ENCODE data around the gene LRRK2.

Gene LRRK2

DNA sequence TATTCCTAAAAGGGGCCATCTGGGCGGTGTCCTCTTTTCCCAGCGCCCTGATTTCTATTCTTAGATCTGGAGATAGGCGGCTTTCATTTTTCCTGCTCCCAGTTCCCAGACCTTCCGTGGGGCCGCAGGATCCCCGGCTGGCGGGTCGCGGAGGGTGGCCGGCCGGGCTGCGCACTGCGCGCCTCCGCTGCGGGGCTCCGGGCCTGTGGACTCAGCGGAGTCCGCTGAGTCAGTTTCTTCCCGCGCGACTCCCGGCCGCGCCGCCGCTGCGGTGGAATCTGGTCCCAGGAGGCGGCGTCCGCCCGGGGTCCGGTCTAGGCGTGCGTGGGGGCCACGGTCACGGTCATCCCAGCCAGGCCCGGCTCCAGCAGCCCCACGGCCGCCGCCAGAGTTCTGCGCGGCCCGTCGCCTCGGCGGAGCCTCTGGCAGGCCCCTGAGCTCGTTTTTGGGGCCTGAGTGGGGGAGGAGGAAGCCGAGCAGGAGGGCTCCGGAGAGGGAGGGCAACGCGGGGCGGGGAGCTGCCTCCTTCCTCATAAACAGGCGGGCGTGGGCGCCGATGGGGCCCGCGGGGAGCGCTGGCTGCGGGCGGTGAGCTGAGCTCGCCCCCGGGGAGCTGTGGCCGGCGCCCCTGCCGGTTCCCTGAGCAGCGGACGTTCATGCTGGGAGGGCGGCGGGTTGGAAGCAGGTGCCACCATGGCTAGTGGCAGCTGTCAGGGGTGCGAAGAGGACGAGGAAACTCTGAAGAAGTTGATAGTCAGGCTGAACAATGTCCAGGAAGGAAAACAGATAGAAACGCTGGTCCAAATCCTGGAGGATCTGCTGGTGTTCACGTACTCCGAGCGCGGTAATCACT lies at the start of gene LRRK2:
TSS of gene LRRK2 (plus strand) at position 559 of the 853 bp plus-strand sequence. CDS start at position 694, 135 bp downstream.
- Histone ChIP-seq H3F3A (ENCODE audit: insufficient read depth, low read length) (no peaks in the 10 kb centered on the region), H3K4me3 (ENCODE audit: low read length) (peak within 1 kb of the TSS; percentile 39), H3K4me2 (ENCODE audit: low read depth, low read length) (peak within 1 kb of the TSS; percentile 47), H3K27me3 (replicated peaks; ENCODE audit: insufficient read depth, low read length) (no peaks in the 10 kb centered on the region), H3K27ac (ENCODE audit: low read length) (no peak within 1 kb of the TSS), H3K36me3 (replicated peaks; ENCODE audit: insufficient read depth, low read length) (no peaks in the 10 kb centered on the region), H2AFZ (ENCODE audit: low read length) (peak within 1 kb of the TSS; percentile 42; the same call in 1 of the 2 replicates), H3K9me3 (replicated peaks; ENCODE audit: insufficient read depth, low read length) (no peaks in the 10 kb centered on the region), H3K9ac (ENCODE audit: low read length) (no peak within 1 kb of the TSS; the same call in 1 of the 2 replicates), H3K4me1 (ENCODE audit: low read length) (no peaks in the 10 kb centered on the region; the same call in 1 of the 2 replicates), H3K9me2 (replicated peaks; ENCODE audit: insufficient read depth, low read length) (no peaks in the 10 kb centered on the region), H4K20me1 (ENCODE audit: insufficient read depth, low read length) (no peaks in the 10 kb centered on the region), H3K79me2 (ENCODE audit: low read length) (no peaks in the 10 kb centered on the region)
- TF ChIP-seq EZH2phosphoT487 (IDR thresholded peaks at IDR 0.05; ENCODE audit: low read length) (no peak), EZH2 (optimal IDR thresholded peaks at IDR 0.05; ENCODE audit: low read depth, low read length) (no peak), CTCF (IDR thresholded peaks at IDR 0.05; ENCODE audit: low read length) (no peak)
- DNase-seq: no peak

DNA sequence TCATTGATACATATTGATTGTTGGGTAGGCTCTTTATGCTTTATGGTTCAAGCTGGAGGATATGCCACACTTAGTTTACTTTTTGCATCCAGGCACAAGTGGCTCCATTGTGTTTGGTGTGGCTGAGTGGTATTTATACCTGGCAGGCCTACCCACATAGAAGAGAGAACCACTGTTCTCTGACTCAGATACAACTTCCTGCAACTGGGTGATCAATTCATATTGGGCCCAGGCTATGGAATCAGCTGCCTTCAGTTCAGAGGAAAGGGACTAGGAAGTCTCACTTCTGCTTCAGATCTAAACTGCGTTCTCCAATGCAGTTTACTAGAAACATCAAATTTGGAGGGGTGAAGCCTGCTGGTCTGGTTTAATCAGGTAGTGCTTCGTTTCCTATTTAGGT lies 49.8 kb upstream of the LRRK2 start:
- Histone ChIP-seq H3K27ac (ENCODE audit: low read length) (no peak overlapping the region), H3K9me2 (replicated peaks; ENCODE audit: insufficient read depth, low read length) (no peaks in the 10 kb centered on the region), H3K4me2 (ENCODE audit: low read depth, low read length) (no peak overlapping the region), H2AFZ (ENCODE audit: low read length) (no peak overlapping the region), H3K9ac (ENCODE audit: low read length) (no peak overlapping the region), H4K20me1 (ENCODE audit: insufficient read depth, low read length) (no peaks in the 10 kb centered on the region), H3K79me2 (ENCODE audit: low read length) (no peaks in the 10 kb centered on the region), H3K9me3 (replicated peaks; ENCODE audit: insufficient read depth, low read length) (no peaks in the 10 kb centered on the region), H3F3A (ENCODE audit: insufficient read depth, low read length) (no peaks in the 10 kb centered on the region), H3K4me1 (ENCODE audit: low read length) (no peaks in the 10 kb centered on the region), H3K36me3 (replicated peaks; ENCODE audit: insufficient read depth, low read length) (no peaks in the 10 kb centered on the region), H3K4me3 (ENCODE audit: low read length) (no peak overlapping the region), H3K27me3 (replicated peaks; ENCODE audit: insufficient read depth, low read length) (peaks cover 42% of the 10 kb centered on the region)
- no peak for DNase-seq
- TF ChIP-seq EZH2 (optimal IDR thresholded peaks at IDR 0.05; ENCODE audit: low read depth, low read length) (no peak), EZH2phosphoT487 (IDR thresholded peaks at IDR 0.05; ENCODE audit: low read length) (no peak), CTCF (IDR thresholded peaks at IDR 0.05; ENCODE audit: low read length) (no peak)

GRCh38 chr12:40175489-40175888 lies 49.3 kb upstream of the LRRK2 start:
- Histone ChIP-seq H3K79me2 (ENCODE audit: low read length) (no peaks in the 10 kb centered on the region), H3K27me3 (replicated peaks; ENCODE audit: insufficient read depth, low read length) (peaks cover 38% of the 10 kb centered on the region), H3K9me3 (replicated peaks; ENCODE audit: insufficient read depth, low read length) (no peaks in the 10 kb centered on the region), H3K4me1 (ENCODE audit: low read length) (no peaks in the 10 kb centered on the region), H4K20me1 (ENCODE audit: insufficient read depth, low read length) (no peaks in the 10 kb centered on the region), H2AFZ (ENCODE audit: low read length) (no peak overlapping the region), H3F3A (ENCODE audit: insufficient read depth, low read length) (no peaks in the 10 kb centered on the region), H3K4me2 (ENCODE audit: low read depth, low read length) (no peak overlapping the region), H3K36me3 (replicated peaks; ENCODE audit: insufficient read depth, low read length) (no peaks in the 10 kb centered on the region), H3K4me3 (ENCODE audit: low read length) (no peak overlapping the region), H3K9me2 (replicated peaks; ENCODE audit: insufficient read depth, low read length) (no peaks in the 10 kb centered on the region), H3K9ac (ENCODE audit: low read length) (no peak overlapping the region), H3K27ac (ENCODE audit: low read length) (no peak overlapping the region)
- no peak for DNase-seq
- TF ChIP-seq CTCF (IDR thresholded peaks at IDR 0.05; ENCODE audit: low read length) (no peak), EZH2 (optimal IDR thresholded peaks at IDR 0.05; ENCODE audit: low read depth, low read length) (no peak), EZH2phosphoT487 (IDR thresholded peaks at IDR 0.05; ENCODE audit: low read length) (no peak)

All from MM.1S (cell line).